KOPT-K1 (cell line): ENCODE measurements around the gene GLT8D2.
A peak's percentile ranks its signal among the peaks of the same experiment; 100 is the strongest.

Experiments used
- H3K27ac ChIP-seq: fragments of 200-600 bp; sonication (generic); 2 replicates; pipeline ENCODE4 v1.5.1; 2016; ENCODE audit warnings: antibody characterized with exemption, mild to moderate bottlenecking, low read depth, low read length; ENCODE audit not compliant: poor library complexity, severe bottlenecking
- H3K36me3 ChIP-seq: fragments of 200-600 bp; sonication (generic); 2 replicates; pipeline ENCODE4 v1.5.1; 2017; ENCODE audit warnings: antibody characterized with exemption, mild to moderate bottlenecking, low read length, moderate library complexity; ENCODE audit not compliant: insufficient read depth
- H3K9me3 ChIP-seq: fragments of 200-600 bp; sonication (generic); 2 replicates; pipeline ENCODE4 v1.5.1; 2017; ENCODE audit warnings: antibody characterized with exemption, low read length, mild to moderate bottlenecking; ENCODE audit not compliant: insufficient read depth, poor library complexity, severe bottlenecking

GLT8D2 gene

DNA sequence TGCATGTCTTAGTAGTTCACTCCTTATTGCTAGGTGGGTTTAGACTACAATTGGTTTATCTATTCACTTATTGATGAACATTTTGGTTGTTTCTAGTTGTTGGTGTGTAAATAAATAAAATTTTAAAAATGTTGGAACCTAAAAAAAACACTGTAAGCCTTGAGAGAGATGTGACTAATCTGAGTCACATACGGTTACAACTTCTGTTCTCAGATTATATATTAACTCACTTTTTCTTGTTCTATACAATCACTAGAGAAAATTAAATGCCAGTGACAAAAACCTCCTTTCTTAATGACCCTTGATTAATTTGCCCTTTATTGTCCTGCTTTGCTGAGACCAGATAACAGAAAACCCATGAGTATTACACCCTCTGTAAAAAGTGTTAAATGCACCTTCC, 91.4 kb downstream of the GLT8D2 start:
- no peaks in the 10 kb centered on the region for H3K9me3 ChIP-seq
- H3K27ac ChIP-seq, result no peak overlapping the region

DNA sequence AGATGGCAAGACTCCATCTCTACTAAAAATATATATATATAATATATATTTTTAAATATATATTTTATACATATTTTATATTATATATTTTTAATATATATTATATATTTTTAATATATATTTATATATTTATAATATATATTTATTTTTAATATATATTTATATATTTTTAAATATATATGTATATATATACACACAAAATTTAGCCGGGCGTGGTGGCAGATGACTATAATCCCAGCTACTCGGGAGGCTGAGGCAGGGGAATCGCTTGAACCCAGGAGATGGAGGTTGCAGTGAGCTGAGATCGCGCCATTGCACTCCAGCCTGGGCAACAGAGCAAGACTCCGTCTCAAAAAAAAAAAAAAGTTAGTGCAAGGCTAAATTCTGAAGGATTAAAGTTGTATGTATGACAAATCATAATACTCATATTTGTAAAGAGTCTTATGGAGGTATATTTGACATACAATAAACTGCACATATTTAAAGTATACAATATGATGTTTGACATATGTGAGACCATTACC, 92.1 kb downstream of the GLT8D2 start:
- Histone ChIP-seq H3K36me3 (peaks cover 23% of the 10 kb centered on the region), H3K27ac (peak overlapping the region; percentile 87), H3K9me3 (no peaks in the 10 kb centered on the region)

More for the DNA sequence above, 91.4 kb downstream of the GLT8D2 start:
- H3K36me3 ChIP-seq, result peaks cover 16% of the 10 kb centered on the region

DNA sequence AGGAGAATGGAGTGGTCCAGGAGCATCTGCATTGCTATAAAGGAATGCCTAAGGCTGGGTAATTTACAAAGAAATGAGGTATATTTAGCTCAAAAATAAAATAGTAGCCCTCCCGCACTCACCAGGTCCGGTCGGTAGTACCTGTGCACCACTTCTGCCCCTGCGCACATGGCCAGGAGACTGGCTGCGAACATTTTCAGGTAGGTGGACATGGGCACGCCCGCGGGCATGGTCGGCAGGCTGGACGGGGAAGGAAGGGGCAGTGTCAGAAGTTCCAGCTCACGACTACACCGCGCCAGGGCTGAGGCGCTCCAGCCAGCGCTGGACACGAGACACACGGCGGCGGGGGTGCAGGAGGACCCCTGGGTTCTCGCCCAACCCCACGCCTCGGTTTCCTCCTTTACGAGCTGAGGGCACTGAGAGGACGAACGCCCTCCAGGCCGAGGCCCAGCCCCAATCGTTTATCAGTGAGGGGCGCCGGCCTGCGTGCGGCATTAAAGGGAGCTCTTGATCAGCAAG, 93.4 kb downstream of the GLT8D2 start:
- H3K36me3 ChIP-seq, result peaks cover 36% of the 10 kb centered on the region
- peak overlapping the region; percentile 87 for H3K27ac ChIP-seq
- H3K9me3 ChIP-seq, result no peaks in the 10 kb centered on the region

DNA sequence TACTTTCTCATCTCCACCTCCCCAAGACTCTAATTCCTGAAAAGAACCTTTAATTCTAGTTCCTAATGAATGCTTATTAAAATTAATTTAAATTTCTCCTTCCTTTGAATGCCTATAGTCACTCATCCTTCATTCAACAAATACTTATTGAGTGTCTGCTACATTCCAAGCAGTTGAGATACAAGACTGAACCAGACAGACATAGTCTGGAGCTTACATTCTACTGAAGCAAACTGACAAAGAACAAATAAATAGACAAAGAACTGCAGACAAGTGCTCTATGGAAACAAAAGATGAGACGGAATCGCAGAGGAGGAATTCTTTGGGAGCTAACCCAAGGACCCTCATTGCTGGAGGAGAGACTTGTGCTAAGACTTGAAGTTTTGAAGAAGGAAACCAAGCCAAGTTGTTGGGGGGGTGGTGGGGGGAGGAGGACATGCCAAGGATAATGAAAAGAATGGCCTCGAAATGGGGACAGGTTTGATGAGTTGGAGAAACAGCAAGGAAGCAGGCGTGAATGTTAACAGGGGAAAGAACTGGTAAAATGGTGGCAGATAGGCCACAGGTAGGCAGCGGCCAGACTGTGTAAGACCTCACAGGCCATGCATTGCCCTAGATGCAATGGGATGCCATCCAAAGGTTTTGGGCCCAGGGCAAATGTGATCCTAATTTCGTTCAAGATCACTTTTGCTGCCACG, 94.0 kb downstream of the GLT8D2 start:
- Histone ChIP-seq H3K36me3 (peaks cover 42% of the 10 kb centered on the region), H3K9me3 (no peaks in the 10 kb centered on the region), H3K27ac (peak overlapping the region; percentile 87)

DNA sequence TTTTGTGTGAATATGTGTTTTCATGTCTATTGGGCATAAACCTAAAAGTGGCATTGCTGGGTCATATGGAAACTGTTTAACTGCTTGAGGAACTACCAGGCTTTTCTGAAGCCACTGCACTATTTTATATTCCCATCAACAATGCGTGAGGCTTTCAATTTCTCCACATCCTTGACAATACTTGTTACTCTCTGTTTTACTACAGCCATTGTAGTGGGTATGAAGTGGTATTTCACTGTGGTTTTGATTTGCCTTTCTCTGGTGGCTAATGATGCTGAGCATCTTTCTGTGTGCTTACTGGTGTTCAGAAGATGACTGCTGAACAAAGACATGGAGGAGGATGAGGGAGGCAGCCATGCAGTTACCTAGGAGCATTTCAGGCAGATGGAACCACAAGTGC, 97.5 kb downstream of the GLT8D2 start:
- Histone ChIP-seq H3K9me3 (no peaks in the 10 kb centered on the region), H3K36me3 (peaks cover 77% of the 10 kb centered on the region), H3K27ac (no peak overlapping the region)

DNA sequence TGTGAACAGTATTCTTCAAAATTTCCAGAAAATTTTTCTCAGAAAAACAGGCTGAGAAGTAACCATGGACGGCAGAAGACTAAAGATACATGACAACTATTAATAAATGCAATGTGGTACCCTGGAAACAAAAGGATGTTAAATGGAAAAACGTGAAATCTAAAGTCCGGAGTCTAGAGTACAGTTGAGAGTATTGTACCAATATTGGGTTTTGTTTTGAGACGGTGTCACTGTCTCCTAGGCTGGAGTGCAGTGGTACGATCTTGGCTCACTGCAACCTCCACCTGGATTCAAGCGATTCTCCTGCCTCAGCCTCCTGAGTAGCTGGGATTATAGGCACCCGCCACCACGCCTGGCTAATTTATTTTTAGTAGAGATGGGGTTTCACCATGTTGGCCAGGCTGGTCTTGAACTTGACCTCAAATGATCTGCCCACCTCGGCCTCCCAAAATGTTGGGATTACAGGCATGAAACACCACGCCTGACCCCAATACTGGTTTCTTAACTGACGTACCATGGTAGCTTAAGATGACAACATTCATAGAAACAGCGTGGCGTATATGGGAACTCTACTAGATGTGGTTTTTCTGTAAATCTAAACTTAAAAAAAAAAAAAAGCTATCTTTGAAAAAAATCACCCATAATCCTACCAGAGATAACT, 101.1 kb downstream of the GLT8D2 start:
- Histone ChIP-seq H3K9me3 (no peaks in the 10 kb centered on the region), H3K27ac (no peak overlapping the region), H3K36me3 (peaks cover 100% of the 10 kb centered on the region)

DNA sequence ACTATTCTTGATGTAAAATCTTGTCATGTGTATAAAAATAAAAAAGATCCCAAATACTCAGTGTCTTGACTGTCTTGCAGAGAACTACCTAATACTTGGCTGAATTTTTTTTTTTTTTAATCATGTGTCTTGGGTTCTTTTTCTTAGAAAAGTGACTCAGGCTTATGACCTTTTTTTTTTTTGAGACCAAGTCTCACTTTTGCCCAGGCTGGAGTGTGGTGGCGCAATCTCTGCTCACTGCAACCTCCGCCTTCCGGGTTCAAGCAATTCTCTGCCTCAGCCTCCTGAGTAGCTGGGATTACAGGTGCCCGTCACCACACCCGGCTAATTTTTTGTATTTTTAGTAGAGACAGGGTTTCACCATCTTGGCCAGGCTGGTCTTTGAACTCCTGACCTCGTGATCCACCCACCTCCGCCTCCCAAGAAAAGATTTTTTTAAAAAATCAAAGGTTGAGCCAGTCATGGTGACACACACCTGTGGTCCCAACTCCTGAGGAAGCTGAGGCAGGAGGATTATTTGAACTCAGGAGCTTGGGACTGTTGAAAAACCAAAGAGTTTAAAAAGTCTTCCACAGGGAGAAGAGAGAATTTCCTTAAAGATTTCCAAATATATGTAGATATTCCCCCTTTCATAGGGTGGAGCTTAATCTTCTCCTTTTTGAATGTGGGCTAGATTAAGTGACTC, 102.0 kb downstream of the GLT8D2 start:
- Histone ChIP-seq H3K27ac (no peak overlapping the region), H3K9me3 (no peaks in the 10 kb centered on the region), H3K36me3 (peaks cover 100% of the 10 kb centered on the region)

DNA sequence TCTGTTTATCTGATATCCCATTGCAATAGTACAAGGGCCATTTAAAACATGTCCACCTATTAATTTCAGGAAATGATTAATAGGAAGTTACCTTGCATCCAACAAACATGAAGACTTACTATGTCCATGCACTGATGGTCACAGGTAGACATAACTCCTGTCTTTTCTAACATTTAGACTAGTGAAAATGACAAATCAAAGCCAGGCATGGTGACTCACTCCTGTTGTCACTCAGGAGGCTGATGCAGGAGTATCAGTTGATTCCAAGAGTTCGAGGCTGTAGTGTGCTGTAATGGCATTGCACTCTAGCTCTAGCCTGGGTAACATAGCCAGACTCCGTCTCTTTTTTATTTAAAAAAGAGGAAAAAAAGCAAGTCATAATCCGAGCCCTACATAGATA, 105.0 kb downstream of the GLT8D2 start:
- Histone ChIP-seq H3K36me3 (peaks cover 100% of the 10 kb centered on the region), H3K27ac (no peak overlapping the region), H3K9me3 (no peaks in the 10 kb centered on the region)
